DMS79 treated with DMSO at 0.1 percent for 48 hours (cell line): ENCODE results near the gene SHLD2.
"Not testable (repeated sequence)": the region's sequence is repeated elsewhere in the genome, so short reads cannot be mapped to it uniquely, and the experiment has no call there.

Source experiments
- DNase-seq: peaks from one replicate; lab custom pipeline; 2025; lab: John Stamatoyannopoulos, UW

Gene SHLD2

DNA sequence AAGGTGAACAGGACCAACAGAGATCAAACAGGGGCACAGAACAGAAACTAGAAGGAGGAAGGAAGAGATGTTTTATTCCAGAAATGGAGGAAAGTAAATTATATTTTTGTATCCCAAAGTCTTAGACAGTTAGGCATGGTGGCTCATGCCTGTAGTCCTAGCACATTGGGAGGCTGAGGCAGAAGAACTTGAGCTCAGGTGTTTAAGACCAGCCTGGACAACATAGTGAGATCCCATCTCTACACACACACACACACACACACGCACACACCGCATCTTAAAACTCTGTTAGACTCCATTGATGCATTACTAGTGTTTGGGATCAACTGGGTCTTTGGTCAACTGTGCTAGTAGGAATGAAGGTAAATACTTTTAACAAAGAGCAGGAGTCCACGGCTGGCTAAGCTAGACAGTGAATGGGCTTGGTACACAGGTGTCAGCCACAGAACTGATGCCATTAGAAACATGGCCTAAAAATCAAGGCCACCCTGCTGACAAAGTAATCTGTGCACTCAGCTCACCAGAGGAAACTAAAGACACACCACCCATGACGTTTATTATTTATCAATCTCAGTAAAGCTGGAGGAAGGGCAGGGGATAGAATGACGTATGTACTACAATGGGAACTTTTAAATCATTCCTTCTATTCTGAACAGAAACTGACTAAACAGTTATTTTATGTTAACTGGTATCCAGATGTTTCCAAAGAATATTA, 11.3 kb upstream of the SHLD2 start:
- not testable (repeated sequence) for DNase-seq

DNA sequence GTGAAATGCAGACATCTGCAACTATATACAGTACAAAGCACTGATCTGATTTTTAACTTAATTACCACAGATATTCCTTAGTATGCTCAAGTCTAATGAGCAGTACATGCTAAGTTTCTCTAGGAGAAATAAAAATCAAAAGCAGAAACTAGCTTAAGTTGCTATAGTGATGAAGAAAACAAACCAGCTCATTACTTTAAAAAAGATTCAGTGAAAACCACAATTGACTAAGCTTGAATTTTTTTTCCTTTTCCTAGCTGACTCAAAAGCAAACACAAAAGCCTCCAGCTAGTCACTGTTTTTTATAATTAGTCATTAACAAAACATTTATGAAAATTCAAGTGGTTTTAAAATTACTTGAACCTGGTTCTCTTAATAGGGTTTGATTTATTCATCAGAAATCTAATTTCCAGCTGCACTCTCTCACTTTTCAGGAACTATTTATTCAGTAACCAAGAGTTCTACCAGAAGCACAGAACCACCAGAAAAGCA, 10.7 kb upstream of the SHLD2 start:
- DNase-seq = not testable (repeated sequence)

DNA sequence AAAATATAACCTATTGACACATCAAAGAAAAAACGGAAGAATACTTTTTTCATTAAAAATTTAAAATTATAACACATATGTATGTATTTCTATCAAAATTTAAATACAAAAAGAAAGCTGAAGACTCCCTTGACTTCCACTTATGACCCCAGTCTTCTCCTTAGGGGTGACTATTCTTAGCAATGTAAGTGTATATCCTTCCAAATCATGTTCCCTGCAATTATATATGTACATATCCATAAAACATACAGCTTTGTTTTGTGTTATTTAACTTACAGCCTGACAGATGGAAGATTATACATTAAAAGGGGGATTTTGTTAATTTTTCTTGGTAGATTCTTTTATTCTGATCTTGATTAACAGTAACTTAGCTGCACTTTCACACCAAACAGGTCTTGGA, 9.5 kb upstream of the SHLD2 start:
- DNase-seq = no peak

DNA sequence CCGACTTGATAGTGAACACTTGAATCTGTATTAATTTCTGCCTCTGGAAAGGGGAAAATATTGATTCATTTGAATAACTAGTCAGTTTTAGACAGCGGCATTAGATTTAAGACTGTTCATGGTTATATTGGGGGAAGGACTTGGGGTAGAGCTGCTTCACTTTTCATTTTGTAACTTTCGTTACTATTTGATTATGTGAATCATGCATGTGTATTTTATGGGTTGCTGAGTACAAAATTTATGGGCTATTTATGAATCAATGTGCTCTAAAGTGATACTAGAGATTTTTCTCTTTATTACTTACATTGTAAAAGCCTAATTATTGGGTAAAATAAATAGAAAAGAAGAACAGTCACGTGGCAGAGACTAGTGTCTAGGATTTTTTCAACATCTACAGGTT, 5.3 kb upstream of the SHLD2 start:
- no peak for DNase-seq

DNA sequence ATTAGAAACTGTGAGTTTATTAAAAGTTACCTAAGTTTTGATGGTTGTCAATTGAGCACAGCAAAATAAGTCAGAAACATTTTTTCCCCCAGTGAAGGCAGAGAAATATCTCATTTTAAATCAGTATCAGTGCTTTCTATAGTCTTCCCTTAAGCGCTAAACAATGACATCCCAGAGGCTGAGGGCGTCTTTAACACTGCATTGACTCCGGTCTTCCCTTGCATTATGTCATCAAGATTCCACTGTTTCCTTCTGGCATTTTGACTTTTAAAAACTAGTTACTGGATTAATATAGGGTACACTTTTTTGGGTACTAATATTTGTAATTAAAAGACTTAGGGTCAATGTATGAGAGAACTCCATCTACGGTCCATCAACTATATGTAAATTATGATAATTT, 4.2 kb upstream of the SHLD2 start:
- DNase-seq = no peak

DNA sequence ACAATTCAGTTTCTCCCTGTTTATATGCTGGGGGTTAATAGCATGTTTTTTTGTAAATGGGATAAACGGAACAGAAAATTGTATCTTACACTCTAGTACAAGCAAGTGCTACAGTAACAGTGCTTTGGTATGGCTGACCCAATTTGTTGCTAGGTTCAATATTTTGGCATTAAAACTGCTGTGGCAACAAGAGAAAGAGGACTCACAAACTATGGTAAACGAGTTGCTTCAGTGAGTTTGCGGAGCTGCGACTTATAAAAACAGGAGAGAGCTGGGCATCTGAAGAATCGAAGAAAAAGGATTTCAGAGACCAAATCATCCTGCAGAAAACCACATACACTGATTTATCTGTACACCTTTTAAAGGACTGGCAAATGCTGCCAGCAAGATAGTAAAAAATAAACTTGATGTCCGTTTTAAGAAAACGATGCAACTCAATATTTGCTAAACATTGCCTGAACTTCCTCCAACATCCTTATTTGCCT, 2.6 kb upstream of the SHLD2 start:
- DNase-seq = no peak

DNA sequence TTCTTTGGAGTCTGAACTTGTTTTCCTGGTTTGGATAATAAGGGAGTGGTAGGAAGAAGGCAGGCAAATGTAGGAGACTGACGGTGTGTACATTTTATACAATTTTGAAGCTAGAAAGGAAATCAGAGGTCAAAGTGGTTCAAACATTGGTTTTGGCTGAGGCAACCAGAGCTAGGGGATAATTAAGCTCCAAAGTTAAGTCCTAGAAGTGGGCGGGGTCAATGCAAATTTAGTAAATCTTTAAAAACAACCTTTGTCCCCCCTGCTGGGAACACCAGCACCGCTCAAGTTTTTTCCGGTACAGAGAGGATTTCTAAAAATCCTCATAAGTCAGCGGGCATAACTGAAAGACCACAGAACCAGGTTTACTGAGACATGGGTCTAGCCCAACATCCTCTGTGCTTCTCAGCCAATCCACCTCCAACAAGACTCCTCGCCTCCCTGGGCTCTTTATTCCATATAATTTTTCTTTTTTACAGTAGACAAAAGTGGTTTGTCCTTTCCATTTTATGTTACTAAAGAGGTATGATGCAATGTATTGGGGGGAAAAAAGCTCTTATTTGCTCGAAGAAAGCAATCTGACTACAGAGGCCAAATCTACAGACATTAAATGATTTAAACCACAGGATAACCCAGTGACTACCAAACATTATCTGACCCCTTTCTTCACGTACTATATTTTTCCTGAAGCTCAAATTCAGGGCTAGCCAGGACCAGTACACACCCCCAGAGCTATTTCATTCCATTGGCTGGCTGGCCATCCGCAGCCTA, 2.0 kb upstream of the SHLD2 start:
- no peak for DNase-seq

DNA sequence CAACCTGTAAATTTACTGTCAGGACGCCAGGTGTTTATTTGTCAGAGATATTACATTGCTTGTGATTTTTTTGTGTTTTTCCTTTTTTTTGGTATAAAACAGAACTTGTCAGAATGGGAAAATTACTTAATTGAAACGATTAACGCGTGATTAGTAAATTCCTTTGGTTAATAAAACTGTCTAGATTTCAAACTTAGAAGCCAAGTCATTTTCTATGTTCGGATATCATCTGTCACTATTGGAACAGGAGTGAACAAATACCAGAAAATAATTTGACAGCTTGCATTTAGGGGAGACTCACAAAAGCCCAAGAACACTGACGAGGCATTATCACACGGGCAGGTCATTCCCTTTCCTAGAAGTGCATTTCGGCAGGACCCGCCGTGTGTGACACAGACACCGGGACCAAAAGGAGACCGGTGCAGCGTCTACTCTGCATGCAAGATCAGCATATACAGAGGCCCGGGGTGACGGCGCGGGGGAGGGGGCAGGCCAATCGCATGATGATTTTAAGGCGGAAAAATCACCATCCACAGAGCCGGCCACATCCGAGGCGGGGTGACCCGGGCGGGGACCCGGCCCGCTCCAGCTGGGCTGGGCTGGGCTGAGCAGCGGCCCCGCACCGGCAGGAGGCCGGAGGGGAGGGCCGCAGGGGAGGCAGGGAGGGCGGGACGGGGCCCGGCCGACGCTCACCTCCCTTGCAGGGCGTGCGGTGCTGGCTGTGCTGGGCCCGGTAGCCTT, 1.2 kb upstream of the SHLD2 start:
- DNase-seq = peak; percentile 7

DNA sequence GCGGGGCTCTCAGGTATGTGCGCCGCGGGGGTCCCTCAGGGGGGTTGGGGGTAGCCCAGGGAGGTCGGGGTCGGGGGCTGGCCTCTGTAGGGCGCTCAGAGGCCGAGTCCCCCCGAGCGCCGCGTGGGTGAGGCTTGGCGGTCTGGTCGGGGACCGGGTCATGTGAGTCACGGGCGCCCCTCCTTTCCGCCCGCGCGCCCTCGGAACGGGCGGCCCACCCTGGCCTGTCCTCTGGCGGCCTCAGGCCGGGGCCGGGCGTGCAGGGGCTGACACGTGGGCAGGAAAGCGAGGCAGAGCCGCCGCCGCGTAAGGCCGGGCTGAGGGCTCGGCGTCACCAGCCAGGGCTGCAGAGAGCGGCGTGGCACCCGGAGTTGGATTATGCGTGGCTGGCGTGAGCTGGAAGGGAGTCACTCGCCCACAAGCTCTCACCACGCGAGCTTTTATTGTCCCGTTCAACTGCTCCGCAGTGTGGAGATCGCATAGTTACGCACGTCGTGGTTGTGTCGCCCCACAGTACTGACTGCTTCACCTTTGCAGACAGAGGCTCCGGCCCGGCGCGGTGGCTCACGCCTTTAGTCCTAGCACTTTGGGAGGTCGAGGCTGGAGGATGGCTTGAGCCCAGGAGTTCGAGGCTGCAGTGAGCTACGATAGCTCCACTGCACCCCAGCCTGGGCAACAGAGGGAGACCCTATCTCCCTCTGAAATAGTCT, 385 bp downstream of the SHLD2 start:
- peak; percentile 26 for DNase-seq

DNA sequence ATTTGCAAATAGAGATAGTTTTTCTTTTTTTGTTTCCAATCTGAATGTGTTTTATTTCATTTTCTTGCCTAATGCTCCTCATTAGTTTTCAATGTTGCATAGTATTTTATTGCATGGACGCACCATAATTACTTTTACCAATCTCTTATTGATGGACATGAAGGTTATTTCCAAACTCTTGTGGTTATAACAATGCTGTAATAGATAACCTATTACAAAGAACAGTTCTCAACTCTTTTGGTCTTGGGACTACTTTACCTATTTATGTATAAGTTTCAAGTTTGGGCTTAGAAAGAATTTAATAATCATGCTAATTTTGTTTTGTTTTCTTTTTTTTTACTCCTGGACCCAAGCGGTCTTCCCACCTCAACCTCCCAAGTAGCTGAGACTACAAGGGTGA, 7.0 kb downstream of the SHLD2 start:
- DNase-seq = no peak

DNA sequence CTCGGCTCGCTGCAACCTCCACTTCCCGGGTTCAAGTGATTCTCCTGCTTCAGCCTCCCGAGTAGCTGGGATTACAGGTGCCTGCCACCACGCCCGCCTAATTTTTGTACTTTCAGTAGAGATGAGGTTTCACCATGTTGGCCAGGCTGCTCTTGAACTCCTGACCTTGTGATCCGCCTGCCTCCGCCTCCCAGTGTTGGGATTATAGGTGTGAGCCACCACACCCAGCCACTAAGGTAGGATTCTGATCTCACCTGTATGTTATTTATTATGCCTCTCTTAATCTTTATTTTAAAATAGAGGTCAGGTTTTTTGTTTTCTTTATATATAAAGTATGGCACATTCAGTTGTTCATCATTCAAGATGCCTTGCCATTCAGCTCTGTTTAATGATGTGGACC, 9.7 kb downstream of the SHLD2 start:
- not testable (repeated sequence) for DNase-seq

DNA sequence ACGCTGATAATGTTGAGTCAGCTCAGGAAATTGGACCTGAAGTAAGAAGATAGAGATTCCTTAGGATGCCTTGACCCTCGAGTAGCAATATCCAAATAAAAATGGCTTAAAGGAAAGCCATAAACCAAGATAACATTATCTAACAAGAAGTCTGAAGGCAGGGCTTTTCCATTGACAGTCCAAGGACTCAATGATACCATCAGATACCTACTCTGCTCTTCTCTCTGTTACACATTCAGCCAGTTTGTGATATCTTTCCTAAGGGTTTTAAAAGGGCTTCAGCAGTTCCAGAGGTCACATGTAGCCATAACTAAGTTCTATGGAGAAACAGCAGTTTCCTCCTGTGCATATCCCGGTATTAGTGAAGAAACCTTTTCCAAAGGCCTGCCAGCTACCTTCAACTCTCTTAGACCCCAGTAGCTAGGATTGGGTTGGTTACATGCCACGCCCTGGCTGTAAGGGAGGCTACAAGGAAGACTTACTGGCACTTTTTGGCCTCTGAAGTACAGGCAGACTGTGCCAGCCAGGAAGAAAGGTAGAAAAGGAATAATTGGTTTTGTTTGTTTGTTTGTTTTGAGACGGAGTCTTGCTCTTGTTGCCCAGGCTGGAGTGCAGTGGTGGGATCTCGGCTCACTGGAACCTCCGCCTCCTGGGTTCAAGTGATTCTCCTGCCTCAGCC, 10.6 kb downstream of the SHLD2 start:
- no peak for DNase-seq

DNA sequence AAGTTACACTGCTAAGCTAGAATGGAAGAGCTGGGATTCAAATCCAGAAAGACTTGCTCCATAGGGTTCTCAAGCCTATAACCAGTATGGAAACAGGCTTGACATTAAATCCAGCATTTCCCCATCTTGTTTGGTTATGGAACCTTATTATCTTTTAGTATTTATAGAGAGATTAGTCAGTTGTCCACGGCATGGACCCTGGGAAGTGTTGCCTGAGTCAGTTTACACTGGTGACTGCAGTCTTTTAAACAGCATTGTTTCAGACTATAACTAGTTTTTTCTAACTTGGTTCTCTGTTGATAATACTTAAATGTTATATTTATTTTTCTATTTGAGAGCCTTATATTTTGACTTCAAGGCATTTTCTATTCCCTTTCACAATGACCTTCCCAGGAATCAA, 23.1 kb downstream of the SHLD2 start:
- not testable (repeated sequence) for DNase-seq

DNA sequence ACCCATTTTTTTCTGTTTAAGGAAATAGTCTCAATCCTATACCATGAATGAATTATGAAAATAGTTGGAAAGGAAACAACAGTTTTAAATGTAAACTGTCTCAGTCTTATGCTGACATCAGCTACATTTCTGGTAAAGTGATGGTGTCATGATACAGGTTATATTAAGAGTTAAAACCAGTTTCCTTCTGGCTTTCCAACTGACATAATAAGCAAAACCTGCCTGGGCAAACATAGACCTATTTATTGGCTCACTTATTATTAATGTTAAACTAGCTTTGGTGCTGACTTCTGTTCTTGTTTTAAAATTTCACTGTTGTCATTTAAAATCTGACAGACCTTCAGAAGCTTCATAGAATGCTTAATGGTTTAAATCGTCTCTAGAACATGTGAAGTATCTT, 24.0 kb downstream of the SHLD2 start:
- not testable (repeated sequence) for DNase-seq

DNA sequence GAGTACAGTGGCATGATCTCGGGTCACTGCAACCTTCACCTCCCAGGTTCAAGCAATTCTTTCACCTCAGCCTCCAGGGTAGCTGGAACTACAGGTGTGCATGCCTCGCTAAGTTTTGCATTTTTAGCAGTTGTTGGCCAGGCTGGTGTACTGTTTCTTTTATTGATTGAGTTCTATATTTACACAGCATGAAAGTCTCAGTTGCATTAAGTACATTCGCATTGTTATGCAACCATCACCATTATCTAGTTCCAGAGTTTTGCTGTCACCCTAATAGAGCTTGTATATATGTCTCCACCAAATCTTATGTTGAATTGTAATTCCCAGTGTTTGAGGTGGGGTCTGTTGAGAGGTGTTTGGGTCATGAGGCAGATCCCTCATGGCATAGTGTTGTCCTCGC, 28.3 kb downstream of the SHLD2 start:
- DNase-seq = not testable (repeated sequence)

DNA sequence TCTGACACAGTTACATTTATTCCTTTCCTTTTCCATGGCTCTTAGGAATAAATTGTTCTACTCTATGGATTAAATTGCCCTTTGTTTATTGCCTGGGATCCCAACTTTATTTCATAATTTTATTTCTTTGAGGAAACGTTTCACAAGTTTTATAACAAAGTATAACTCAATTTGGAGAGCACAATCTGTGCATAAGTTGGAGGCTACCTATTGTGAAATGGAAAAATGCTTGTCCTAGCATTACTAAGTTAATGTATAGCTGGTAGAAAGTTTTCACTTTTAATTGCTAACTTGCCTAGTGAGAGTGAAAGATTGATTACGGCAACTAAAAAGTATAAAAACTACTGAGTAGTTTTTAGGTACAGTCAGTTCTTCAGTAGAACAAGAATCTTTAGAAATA, 32.0 kb downstream of the SHLD2 start:
- not testable (repeated sequence) for DNase-seq

DNA sequence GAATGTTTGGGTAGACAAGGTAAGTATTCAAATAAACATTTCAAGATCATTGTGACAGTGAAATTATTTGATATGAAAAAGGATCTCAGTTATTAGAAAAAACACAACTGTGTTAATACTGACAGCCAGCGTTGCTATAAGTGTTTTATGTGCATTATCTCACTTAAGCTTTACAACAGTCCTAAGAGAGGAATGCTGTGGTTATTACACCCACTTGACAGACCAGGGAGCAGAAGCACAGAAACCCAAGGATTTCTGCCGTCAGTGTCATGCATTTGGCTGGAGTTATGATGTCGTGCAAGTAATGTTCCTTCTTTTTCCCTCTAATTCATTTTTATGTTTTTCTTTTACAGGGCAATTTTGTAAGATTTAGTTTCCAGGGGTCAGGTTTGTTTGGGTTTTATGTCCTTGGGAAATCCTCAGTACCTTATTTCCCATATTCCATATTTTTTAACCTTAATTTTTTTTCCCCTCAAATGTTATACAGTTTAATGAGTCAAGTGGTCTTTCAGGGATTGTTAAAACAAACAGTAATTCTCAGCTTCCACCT, 32.7 kb downstream of the SHLD2 start:
- not testable (repeated sequence) for DNase-seq

DNA sequence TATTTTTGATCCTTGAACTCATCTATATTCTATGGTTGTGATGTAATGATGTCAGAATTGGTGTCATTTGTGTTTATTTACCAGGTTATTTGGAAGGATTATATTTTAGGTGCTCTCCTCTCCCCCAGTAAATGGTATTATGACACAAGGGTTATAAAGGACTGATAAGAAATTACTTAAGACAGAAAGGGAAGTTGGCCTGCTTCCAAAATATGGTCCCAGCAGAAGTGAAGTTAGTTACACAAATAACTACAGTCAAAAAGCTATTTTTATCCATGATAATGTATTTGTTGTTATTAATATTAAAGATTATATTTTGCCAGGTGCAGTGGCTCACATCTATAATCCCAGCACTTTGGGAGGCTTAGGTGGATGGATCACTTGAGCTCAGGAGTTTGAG, 37.2 kb downstream of the SHLD2 start:
- not testable (repeated sequence) for DNase-seq

DNA sequence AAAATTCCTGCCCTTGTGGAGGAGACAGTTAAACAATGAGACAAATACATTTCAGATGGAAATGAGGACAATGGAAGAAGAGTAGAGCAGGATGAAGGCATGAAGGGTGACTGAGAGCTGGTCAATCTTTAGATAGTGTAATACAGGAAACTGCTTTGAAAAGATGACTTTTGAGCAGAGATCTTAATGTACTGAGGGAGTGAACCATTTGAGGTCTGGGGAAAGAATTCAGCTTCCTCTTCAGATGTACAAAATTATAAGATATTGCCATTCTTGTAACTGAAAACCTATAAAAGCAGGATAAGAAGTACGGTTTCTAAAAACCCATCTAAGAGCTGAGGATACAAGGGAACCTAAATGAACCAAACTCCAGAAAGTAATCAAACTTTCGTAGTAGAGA, 38.9 kb downstream of the SHLD2 start:
- not testable (repeated sequence) for DNase-seq

DNA sequence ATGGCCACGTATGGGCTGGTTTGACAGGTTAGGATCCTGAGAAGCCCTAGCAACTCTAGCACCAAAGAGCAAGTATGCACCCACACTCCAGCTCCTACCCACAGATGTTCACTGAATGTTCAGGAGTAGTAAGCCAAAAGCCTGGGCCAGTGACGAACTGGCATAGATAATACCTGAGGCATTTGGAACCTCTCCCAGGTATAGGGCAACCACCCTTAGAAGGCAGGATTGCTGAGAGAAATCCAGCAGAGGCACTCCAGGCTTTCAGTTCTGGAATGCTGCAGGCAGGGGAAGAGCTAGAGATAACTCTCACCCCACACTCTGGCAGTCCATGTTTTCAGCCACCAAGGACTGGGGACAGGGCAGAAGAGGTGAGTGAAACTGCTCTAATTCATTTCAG, 39.4 kb downstream of the SHLD2 start:
- not testable (repeated sequence) for DNase-seq

DNA sequence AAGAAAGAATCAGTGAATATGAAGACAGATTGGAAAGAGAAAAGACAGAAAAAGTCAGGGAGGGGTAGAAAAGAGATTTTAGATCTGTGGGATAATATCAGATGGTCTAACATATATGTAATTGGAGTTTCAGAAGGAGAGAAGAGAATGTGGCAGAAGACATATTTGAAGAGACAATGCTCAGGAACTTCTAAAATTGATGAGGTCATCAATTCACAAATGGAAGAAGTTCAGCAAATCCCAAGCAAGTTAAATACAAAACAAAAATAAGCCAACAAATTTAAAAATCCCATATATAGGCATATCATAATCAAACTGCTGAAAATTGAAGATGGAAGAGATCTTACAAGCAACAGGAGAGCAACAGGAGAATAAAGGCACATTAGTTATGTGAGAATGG, 42.5 kb downstream of the SHLD2 start:
- DNase-seq = not testable (repeated sequence)
